Transverse colon (tissue), 3 donors: ENCODE results near the gene KIF2C.

Experiments used
- EP300 ChIP-seq: sonication (generic); formaldehyde crosslinking; IDR thresholded peaks from one replicate; pipeline ENCODE4 v1.6.1; 2017; ENCODE audit warnings: antibody characterized with exemption, low read depth
- TF ChIP-seq, protein P1 (sequence below), 5 experiments: fragments of 200-600 bp in 3 of 5; fragments of 450-650 bp in 2 of 5; sonication (generic) in 3 of 5; IDR thresholded peaks; 1 replicate in 2 of 5; 2 replicates in 3 of 5; pipeline ENCODE4 v1.5.1; 2016 to 2017; ENCODE audit warnings: antibody characterized with exemption in 5 of 5, inconsistent platforms in 3 of 5, mild to moderate bottlenecking in 2 of 5, moderate library complexity in 1 of 5

DNA sequence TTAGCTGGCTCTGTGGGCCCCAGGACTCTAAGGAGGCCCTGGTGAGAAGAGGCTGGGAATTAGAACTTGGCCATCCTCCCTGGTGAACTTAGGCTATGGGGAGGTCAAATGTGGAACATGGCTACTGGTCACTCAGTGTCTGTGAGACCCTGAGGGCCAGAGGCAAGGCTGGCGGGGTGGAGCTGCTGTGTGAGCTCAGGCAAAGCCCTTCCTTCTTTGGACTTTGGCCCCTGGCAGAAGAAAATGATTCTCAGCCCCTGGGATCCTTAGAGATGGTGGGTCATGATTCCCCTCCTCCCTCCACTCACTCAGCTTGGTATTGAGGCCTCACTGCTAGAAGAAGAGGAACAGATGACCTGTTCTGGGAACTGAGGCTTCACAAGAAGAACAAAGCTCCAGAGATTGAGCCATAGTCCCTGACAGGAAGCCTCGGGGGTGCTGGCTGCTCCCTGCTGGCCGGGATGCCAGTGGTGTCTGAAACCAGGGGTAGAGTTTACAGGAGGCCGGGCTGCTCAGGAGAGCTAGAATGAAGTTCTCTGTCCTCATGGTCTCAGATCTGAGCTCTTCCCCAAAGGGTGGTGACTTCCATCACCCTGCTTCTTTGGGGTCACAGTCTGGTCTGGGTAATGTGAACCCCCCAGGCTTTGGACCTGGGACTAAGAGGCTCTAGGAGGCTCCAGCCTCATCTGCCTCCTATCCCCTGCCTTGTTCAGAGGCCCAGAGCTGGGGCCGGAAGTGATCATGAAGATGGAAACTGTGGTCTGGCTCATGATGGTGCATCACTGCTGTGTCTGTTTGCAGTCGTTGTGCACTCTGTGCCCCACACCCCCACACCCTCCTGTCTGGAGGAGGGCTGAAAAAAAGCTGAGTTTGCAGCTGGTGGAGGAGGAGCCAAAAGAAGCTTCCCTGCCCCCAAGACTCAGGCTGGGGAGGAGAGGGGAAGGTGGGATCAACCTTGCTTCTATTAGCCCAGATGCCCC is 69.6 kb downstream of the KIF2C start:
- TF ChIP-seq, protein P1, sequence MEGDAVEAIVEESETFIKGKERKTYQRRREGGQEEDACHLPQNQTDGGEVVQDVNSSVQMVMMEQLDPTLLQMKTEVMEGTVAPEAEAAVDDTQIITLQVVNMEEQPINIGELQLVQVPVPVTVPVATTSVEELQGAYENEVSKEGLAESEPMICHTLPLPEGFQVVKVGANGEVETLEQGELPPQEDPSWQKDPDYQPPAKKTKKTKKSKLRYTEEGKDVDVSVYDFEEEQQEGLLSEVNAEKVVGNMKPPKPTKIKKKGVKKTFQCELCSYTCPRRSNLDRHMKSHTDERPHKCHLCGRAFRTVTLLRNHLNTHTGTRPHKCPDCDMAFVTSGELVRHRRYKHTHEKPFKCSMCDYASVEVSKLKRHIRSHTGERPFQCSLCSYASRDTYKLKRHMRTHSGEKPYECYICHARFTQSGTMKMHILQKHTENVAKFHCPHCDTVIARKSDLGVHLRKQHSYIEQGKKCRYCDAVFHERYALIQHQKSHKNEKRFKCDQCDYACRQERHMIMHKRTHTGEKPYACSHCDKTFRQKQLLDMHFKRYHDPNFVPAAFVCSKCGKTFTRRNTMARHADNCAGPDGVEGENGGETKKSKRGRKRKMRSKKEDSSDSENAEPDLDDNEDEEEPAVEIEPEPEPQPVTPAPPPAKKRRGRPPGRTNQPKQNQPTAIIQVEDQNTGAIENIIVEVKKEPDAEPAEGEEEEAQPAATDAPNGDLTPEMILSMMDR (IDR thresholded peaks at IDR 0.05): peak in 2 of 5 experiments; percentile 8 to 15
- no peak for TF ChIP-seq EP300
